ENCODE results near the gene BBS9. TPM values are rescaled to one million over a fixed set of nuclear protein-coding genes. Genes with fewer than 3 reads are reported as not detected.
A peak's percentile ranks its signal among the peaks of the same experiment; 100 is the strongest.
"Not testable (repeated sequence)": the region's sequence is repeated elsewhere in the genome, so short reads cannot be mapped to it uniquely, and the experiment has no call there.

BBS9 gene
- total and polyA plus RNA-seq, 2 donors from 2014 or later: 9.0 to 23.4 TPM

DNA sequence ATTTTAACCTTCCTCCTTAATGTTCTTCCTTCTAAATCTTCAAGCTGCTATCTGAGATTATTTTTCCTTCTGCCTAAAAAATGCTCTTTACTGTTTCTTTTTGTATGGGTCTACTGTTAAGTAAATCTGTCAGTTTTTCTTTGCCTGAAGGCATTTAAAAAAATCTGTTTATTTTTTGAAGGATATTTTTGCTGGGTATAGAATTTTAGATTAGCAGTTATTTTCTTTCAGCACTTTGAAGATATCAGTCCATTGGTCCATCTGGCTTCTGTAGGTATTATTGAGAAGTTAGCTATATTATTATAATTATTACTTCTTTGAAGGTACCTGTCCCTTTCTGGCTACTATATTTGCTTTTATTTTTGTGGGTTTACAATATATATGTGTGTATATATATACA lies 171.4 kb downstream of the BBS9 start:
- no peaks in the 10 kb centered on the region for H3K36me3 ChIP-seq (ENCODE audit: control insufficient read depth in 2 of 3, insufficient read depth in 3 of 3, low read length in 3 of 3)
- TF ChIP-seq, protein P1, sequence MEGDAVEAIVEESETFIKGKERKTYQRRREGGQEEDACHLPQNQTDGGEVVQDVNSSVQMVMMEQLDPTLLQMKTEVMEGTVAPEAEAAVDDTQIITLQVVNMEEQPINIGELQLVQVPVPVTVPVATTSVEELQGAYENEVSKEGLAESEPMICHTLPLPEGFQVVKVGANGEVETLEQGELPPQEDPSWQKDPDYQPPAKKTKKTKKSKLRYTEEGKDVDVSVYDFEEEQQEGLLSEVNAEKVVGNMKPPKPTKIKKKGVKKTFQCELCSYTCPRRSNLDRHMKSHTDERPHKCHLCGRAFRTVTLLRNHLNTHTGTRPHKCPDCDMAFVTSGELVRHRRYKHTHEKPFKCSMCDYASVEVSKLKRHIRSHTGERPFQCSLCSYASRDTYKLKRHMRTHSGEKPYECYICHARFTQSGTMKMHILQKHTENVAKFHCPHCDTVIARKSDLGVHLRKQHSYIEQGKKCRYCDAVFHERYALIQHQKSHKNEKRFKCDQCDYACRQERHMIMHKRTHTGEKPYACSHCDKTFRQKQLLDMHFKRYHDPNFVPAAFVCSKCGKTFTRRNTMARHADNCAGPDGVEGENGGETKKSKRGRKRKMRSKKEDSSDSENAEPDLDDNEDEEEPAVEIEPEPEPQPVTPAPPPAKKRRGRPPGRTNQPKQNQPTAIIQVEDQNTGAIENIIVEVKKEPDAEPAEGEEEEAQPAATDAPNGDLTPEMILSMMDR (IDR thresholded peaks at IDR 0.05; ENCODE audit: borderline replicate concordance, extremely low read depth, insufficient read depth): no peak
- FAIRE-seq (no peak), DNase-seq (no peak)
- intact Hi-C loops (cut with DNase I): no loop called here
- no peaks in the 10 kb centered on the region for H3K9me3 ChIP-seq (ENCODE audit: control insufficient read depth in 2 of 3, insufficient read depth in 1 of 3, low read length in 3 of 3)
- no peak overlapping the region for H3K9ac ChIP-seq (ENCODE audit: low read length in 3 of 3)
- H3K4me1 ChIP-seq (ENCODE audit: control insufficient read depth in 2 of 3, insufficient read depth in 2 of 3, low read depth in 1 of 3, low read length in 3 of 3): no peaks in the 10 kb centered on the region
- no peaks in the 10 kb centered on the region for H3K27me3 ChIP-seq (ENCODE audit: control insufficient read depth, insufficient read depth, low read length)
- H3K27ac ChIP-seq (ENCODE audit: low read depth in 2 of 2, low read length in 2 of 2): no peak overlapping the region
- no peak overlapping the region for H3K4me3 ChIP-seq (ENCODE audit: low read length in 3 of 3)

DNA sequence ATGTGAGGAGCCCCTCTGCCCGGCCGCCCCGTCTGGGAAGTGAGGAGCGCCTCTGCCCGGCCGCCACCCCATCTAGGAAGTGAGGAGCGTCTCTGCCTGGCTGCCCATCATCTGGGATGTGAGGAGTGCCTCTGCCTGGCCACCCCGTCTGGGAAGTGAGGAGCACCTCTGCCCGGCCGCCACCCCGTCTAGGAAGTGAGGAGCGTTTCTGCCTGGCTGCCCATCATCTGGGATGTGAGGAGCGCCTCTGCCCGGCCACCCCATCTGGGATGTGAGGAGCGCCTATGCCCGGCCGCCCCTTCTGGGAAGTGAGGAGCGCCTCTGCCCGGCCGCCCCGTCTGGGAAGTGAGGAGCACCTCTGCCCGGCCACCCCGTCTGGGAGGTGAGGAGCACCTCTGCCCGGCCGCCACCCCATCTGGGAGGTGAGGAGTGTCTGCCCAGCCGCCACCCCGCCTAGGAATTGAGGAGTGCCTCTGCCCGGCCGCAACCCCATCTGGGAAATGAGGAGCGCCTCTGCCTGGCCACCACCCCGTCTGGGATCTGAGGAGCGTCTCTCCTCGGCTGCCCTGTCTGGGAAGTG lies 174.7 kb downstream of the BBS9 start:
- peak in 1 of 5 donors; percentile 48 for DNase-seq
- FAIRE-seq; H3K27me3 ChIP-seq (ENCODE audit: control insufficient read depth, insufficient read depth, low read length); H3K4me3 ChIP-seq (ENCODE audit: low read length in 3 of 3); H3K36me3 ChIP-seq (ENCODE audit: control insufficient read depth in 2 of 3, insufficient read depth in 3 of 3, low read length in 3 of 3); H3K9me3 ChIP-seq (ENCODE audit: control insufficient read depth in 2 of 3, insufficient read depth in 1 of 3, low read length in 3 of 3); intact Hi-C loops (cut with DNase I); H3K27ac ChIP-seq (ENCODE audit: low read depth in 2 of 2, low read length in 2 of 2); H3K9ac ChIP-seq (ENCODE audit: low read length in 3 of 3); H3K4me1 ChIP-seq (ENCODE audit: control insufficient read depth in 2 of 3, insufficient read depth in 2 of 3, low read depth in 1 of 3, low read length in 3 of 3): not testable (repeated sequence)

DNA sequence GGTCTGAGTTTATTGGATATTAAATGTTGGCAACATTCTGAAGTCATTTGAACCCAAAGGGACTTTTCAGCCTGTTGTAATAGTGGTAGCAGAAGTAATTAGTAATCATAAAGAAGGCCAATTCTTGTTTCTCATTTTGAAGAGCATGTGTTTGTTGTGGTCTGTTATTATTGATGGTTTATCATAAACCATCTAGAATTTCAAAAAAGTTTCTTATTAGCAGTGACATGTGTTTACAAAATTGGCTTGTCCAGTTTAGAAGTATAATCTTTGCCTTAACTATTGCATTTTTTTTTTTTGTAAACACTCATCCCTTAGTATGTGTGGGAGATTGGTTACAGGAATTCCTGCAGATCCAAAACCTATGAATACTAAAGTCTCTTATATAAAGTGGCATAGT lies 177.8 kb downstream of the BBS9 start:
- intact Hi-C loops (cut with DNase I): no loop called here
- Histone ChIP-seq H3K9ac (ENCODE audit: low read length in 3 of 3) (no peak overlapping the region), H3K4me3 (ENCODE audit: low read length in 3 of 3) (no peak overlapping the region), H3K36me3 (ENCODE audit: control insufficient read depth in 2 of 3, insufficient read depth in 3 of 3, low read length in 3 of 3) (no peaks in the 10 kb centered on the region), H3K27ac (ENCODE audit: low read depth in 2 of 2, low read length in 2 of 2) (no peak overlapping the region), H3K4me1 (ENCODE audit: control insufficient read depth in 2 of 3, insufficient read depth in 2 of 3, low read depth in 1 of 3, low read length in 3 of 3) (peaks cover 0 to 7% (median 0%) of the 10 kb centered on the region in 3 donors), H3K9me3 (ENCODE audit: control insufficient read depth in 2 of 3, insufficient read depth in 1 of 3, low read length in 3 of 3) (no peaks in the 10 kb centered on the region), H3K27me3 (ENCODE audit: control insufficient read depth, insufficient read depth, low read length) (no peaks in the 10 kb centered on the region)
- FAIRE-seq (no peak), DNase-seq (no peak)
- TF ChIP-seq, protein P1 (IDR thresholded peaks at IDR 0.05; ENCODE audit: borderline replicate concordance, extremely low read depth, insufficient read depth): no peak

DNA sequence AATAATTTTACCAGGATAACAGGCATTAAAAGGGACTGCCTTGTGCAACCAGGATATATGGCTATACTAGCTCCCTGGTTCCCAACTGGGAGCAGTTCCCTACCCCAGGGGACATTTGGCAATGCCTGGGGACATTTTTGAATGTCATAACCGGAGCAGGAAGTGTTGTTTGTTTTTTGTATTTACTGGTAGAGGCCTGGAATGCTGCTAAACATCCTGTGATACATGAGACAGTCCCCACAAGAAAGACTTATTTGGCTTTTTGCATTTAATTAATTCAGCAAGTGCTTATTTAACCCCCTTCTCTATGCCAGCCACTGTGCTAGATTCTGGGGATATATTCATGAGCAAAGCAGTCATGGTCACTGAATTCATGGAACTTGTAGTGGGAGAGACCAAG lies 181.2 kb downstream of the BBS9 start:
- no peak for FAIRE-seq
- no peaks in the 10 kb centered on the region for H3K36me3 ChIP-seq (ENCODE audit: control insufficient read depth in 2 of 3, insufficient read depth in 3 of 3, low read length in 3 of 3)
- H3K27ac ChIP-seq (ENCODE audit: low read depth in 2 of 2, low read length in 2 of 2): peak overlapping the region in 1 of 2 donors; percentile 4
- no peaks in the 10 kb centered on the region for H3K9me3 ChIP-seq (ENCODE audit: control insufficient read depth in 2 of 3, insufficient read depth in 1 of 3, low read length in 3 of 3)
- TF ChIP-seq, protein P1 (IDR thresholded peaks at IDR 0.05; ENCODE audit: borderline replicate concordance, extremely low read depth, insufficient read depth): no peak
- DNase-seq: no peak
- no peaks in the 10 kb centered on the region for H3K27me3 ChIP-seq (ENCODE audit: control insufficient read depth, insufficient read depth, low read length)
- no peak overlapping the region for H3K9ac ChIP-seq (ENCODE audit: low read length in 3 of 3)
- H3K4me3 ChIP-seq (ENCODE audit: low read length in 3 of 3): no peak overlapping the region
- H3K4me1 ChIP-seq (ENCODE audit: control insufficient read depth in 2 of 3, insufficient read depth in 2 of 3, low read depth in 1 of 3, low read length in 3 of 3): peaks cover 0 to 7% (median 0%) of the 10 kb centered on the region in 3 donors
- intact Hi-C loops (cut with DNase I): no loop called here

Data from kidney (tissue), 14 donors.